Stomach (tissue), 9 donors: Measurements from ENCODE around the gene LRMDA. TPM values are rescaled to one million over a fixed set of nuclear protein-coding genes. Genes with fewer than 3 reads are reported as not detected.

Experiments
- DNase-seq, 2 donors: peaks; one replicate each; pipeline versions ENCODE4 v3.0.0 to v3.0.0-alpha.2; 2013 to 2019
- H3K27ac ChIP-seq, 5 donors: fragments of 200-600 bp in 4 of 5; sonication (generic) in 4 of 5; one replicate each; pipeline ENCODE4 v1.5.1; 2013 to 2019; ENCODE audit warnings: mild to moderate bottlenecking in 1 of 5, moderate library complexity in 1 of 5
- H3K27me3 ChIP-seq, 3 donors: fragments of 200-600 bp; sonication (generic); one replicate each; pipeline ENCODE4 v1.5.1; 2017 to 2019; ENCODE audit warnings: mixed run types in 1 of 3
- H3K36me3 ChIP-seq, 4 donors: fragments of 200-600 bp; sonication (generic); 1 replicate in 3 of 4; 2 replicates in 1 of 4; pipeline ENCODE4 v1.5.1; 2016 to 2019
- H3K4me1 ChIP-seq, 4 donors: fragments of 200-600 bp; sonication (generic); one replicate each; pipeline ENCODE4 v1.5.1; 2016 to 2019
- H3K4me3 ChIP-seq, 4 donors: fragments of 200-600 bp; sonication (generic) in 3 of 4; one replicate each; pipeline ENCODE4 v1.5.1; 2016 to 2019; ENCODE audit warnings: mild to moderate bottlenecking in 1 of 4
- H3K9me3 ChIP-seq, 4 donors: fragments of 200-600 bp; sonication (generic); one replicate each; pipeline ENCODE4 v1.5.1; 2016 to 2019
- CTCF ChIP-seq, 7 experiments: fragments of 450-650 bp in 4 of 7; fragments of 200-600 bp in 3 of 7; sonication (generic) in 3 of 7; IDR thresholded peaks; one replicate each; pipeline ENCODE4 v1.5.1; 2016 to 2019; ENCODE audit warnings: antibody characterized with exemption in 7 of 7, control low read depth in 2 of 7, mild to moderate bottlenecking in 1 of 7
- EP300 ChIP-seq: sonication (generic); formaldehyde crosslinking; IDR thresholded peaks from one replicate; pipeline ENCODE4 v1.6.1; 2017; ENCODE audit warnings: antibody characterized with exemption
- POLR2A ChIP-seq, 4 donors: fragments of 450-650 bp; IDR thresholded peaks; one replicate each; pipeline ENCODE4 v1.6.1; 2016; ENCODE audit warnings: antibody characterized with exemption in 4 of 4, control low read depth in 2 of 4, mild to moderate bottlenecking in 1 of 4, moderate library complexity in 1 of 4
- POLR2AphosphoS5 ChIP-seq, 3 donors: sonication (generic); formaldehyde crosslinking; IDR thresholded peaks; one replicate each; pipeline ENCODE4 v1.6.1; 2016; ENCODE audit warnings: antibody characterized with exemption in 3 of 3
- WGBS, 5 donors: extraction: QIAGEN DNeasy Blood & Tissue Kit in 3 of 5; methylation state at CpG; one replicate each; pipeline versions ENCODE4 v1.1.5 to v1.1.7; 2013 to 2018; 5-methylcytosine and 5-hydroxymethylcytosine counted together
- intact Hi-C: fragments of 100-400 bp; cut with DNase I; formaldehyde crosslinking; loops from one replicate; pipeline ENCODE4 v1.15.1; 2023; ENCODE audit warnings: low total_unique reads
- polyA plus RNA-seq, 3 donors: library from polyadenylated mRNA; stranded (reverse); fragments of 200-250 nt; gene quantifications; one replicate each; pipeline ENCODE4 v1.2.3, GENCODE V29; 2013
- total RNA-seq, 5 donors: library from RNA; depleted of rRNA; stranded (reverse); fragments of >200 nt; gene quantifications; one replicate each; pipeline versions ENCODE4 v1.1.0 to v1.2.3, GENCODE V29; 2014 to 2016
- donor health status: healthy with polysubstance abuse.
- donor health status: Bipolar disorder and iron deficiency.
- donor health status: healthy.

Gene LRMDA
- total and polyA plus RNA-seq, 8 donors = 1.3 to 30.2 (median 13.6) TPM; not detected in 1

GRCh38 chr10:76491216-76491615, 1059.8 kb downstream of the LRMDA start:
- no peak overlapping the region for H3K4me3 ChIP-seq
- H3K36me3 ChIP-seq = peaks cover 0 to 6% (median 0%) of the 10 kb centered on the region in 4 donors
- no peaks in the 10 kb centered on the region for H3K27me3 ChIP-seq
- DNase-seq = no peak
- H3K27ac ChIP-seq = peak overlapping the region in 1 of 5 donors; percentile 14
- H3K4me1 ChIP-seq = no peaks in the 10 kb centered on the region
- intact Hi-C loops = no loop called here
- TF ChIP-seq POLR2A (IDR thresholded peaks at IDR 0.05) = no peak
- TF ChIP-seq POLR2AphosphoS5 (IDR thresholded peaks at IDR 0.05) = no peak
- no peak for TF ChIP-seq CTCF (IDR thresholded peaks at IDR 0.05)
- no peak for TF ChIP-seq EP300
- peaks cover 0 to 35% (median 12%) of the 10 kb centered on the region in 4 donors for H3K9me3 ChIP-seq

- intact Hi-C loops = no loop called here
- peaks cover 0 to 6% (median 0%) of the 10 kb centered on the region in 4 donors for H3K36me3 ChIP-seq
- H3K4me3 ChIP-seq = no peak overlapping the region
- WGBS, 5 donors = 52 to 72% (median 65%) methylated on average over 3 of the region's 3 CpGs
- H3K27ac ChIP-seq = peak overlapping the region in 1 of 5 donors; percentile 14
- H3K27me3 ChIP-seq = no peaks in the 10 kb centered on the region
- H3K9me3 ChIP-seq = peaks cover 0 to 35% (median 12%) of the 10 kb centered on the region in 4 donors
- H3K4me1 ChIP-seq = no peaks in the 10 kb centered on the region
- no peak for DNase-seq
- TF ChIP-seq POLR2AphosphoS5 (IDR thresholded peaks at IDR 0.05) (no peak), CTCF (IDR thresholded peaks at IDR 0.05) (no peak), POLR2A (IDR thresholded peaks at IDR 0.05) (no peak)
Measured at GRCh38 chr10:76492026-76492425, 1060.6 kb downstream of the LRMDA start.

GRCh38 chr10:76492678-76493472, 1061.5 kb downstream of the LRMDA start:
- intact Hi-C loops = no loop called here
- 87 to 92% (median 91%) methylated on average over 5 of the region's 5 CpGs for WGBS, 5 donors
- H3K4me1 ChIP-seq = no peaks in the 10 kb centered on the region

GRCh38 chr10:76497666-76498065, 1066.2 kb downstream of the LRMDA start:
- Histone ChIP-seq H3K4me3 (no peak overlapping the region), H3K9me3 (peaks cover 0 to 18% (median 7%) of the 10 kb centered on the region in 4 donors), H3K36me3 (peaks cover 0 to 6% (median 0%) of the 10 kb centered on the region in 4 donors), H3K27me3 (no peaks in the 10 kb centered on the region), H3K27ac (no peak overlapping the region), H3K4me1 (no peaks in the 10 kb centered on the region)
- TF ChIP-seq POLR2A (IDR thresholded peaks at IDR 0.05) = no peak
- no peak for TF ChIP-seq EP300
- DNase-seq = no peak
- intact Hi-C loops = no loop called here

More at GRCh38 chr10:76492678-76493472, 1061.5 kb downstream of the LRMDA start:
- no peak for DNase-seq
- Histone ChIP-seq H3K9me3 (peaks cover 0 to 35% (median 12%) of the 10 kb centered on the region in 4 donors), H3K27ac (no peak overlapping the region), H3K36me3 (peaks cover 0 to 6% (median 0%) of the 10 kb centered on the region in 4 donors), H3K27me3 (no peaks in the 10 kb centered on the region), H3K4me3 (no peak overlapping the region)
- TF ChIP-seq POLR2AphosphoS5 (IDR thresholded peaks at IDR 0.05) = no peak
- TF ChIP-seq POLR2A (IDR thresholded peaks at IDR 0.05) = no peak
- TF ChIP-seq EP300 = no peak
- no peak for TF ChIP-seq CTCF (IDR thresholded peaks at IDR 0.05)

GRCh38 chr10:76504823-76505222, 1073.4 kb downstream of the LRMDA start:
- no peaks in the 10 kb centered on the region for H3K27me3 ChIP-seq
- 90 to 98% (median 94%) methylated on average over 1 of the region's 1 CpG for WGBS, 5 donors
- intact Hi-C loops = no loop called here
- H3K27ac ChIP-seq = no peak overlapping the region
- DNase-seq = no peak
- peaks cover 0 to 33% (median 18%) of the 10 kb centered on the region in 4 donors for H3K9me3 ChIP-seq
- no peak for TF ChIP-seq POLR2AphosphoS5 (IDR thresholded peaks at IDR 0.05)
- no peak for TF ChIP-seq CTCF (IDR thresholded peaks at IDR 0.05)
- no peak for TF ChIP-seq POLR2A (IDR thresholded peaks at IDR 0.05)
- TF ChIP-seq EP300 = no peak
- no peaks in the 10 kb centered on the region for H3K36me3 ChIP-seq
- no peaks in the 10 kb centered on the region for H3K4me1 ChIP-seq
- H3K4me3 ChIP-seq = no peak overlapping the region
